B cell (primary cell): ENCODE measurements around the gene ADM2. TPM values are rescaled to one million over a fixed set of nuclear protein-coding genes. Genes with fewer than 3 reads are reported as not detected.

Experiments used
- ATAC-seq: fragments of 200-7000 bp; cut with Tn5 transposase; one replicate; pipeline ENCODE4 v1.10.0; 2021; ENCODE audit warnings: low read depth, mild to moderate bottlenecking, moderate number of reproducible peaks, moderate library complexity
- CTCF ChIA-PET: fragments of 350-600 bp; sonication (Branson Sonifier 250); formaldehyde crosslinking; loops from one replicate; lab custom pipeline; 2021; ENCODE audit warnings: antibody characterized with exemption, inconsistent platforms; lab: Charles Lee
- POLR2A ChIA-PET: fragments of 350-600 bp; sonication (Branson Sonifier 250); formaldehyde crosslinking; loops from one replicate; lab custom pipeline; 2021; ENCODE audit warnings: antibody characterized with exemption; lab: Charles Lee
- DNase-seq: peaks from one replicate; pipeline ENCODE4 v3.0.0; 2013
- H2AFZ ChIP-seq: 2 replicates; pipeline ENCODE4 v1.6.1; 2012; ENCODE audit warnings: mild to moderate bottlenecking, low read depth, low read length; ENCODE audit not compliant: insufficient read depth, poor library complexity, severe bottlenecking
- H3K27ac ChIP-seq, 2 donors: 1 replicate in 1 of 2; 2 replicates in 1 of 2; pipeline ENCODE4 v1.5.1; 2012 to 2013; ENCODE audit warnings: low read length in 2 of 2, mild to moderate bottlenecking in 2 of 2, moderate library complexity in 1 of 2
- H3K27me3 ChIP-seq, 4 experiments: fragments of 200-600 bp in 1 of 4; sonication (generic) in 1 of 4; replicated peaks in 1 of 4; 1 replicate in 2 of 4; 2 replicates in 2 of 4; pipeline versions ENCODE4 v1.6.1 to v1.7.0; 2013 to 2016; ENCODE audit warnings: low read length in 3 of 4, mild to moderate bottlenecking in 2 of 4, mixed read lengths in 1 of 4, moderate library complexity in 1 of 4; ENCODE audit not compliant: insufficient read depth in 4 of 4, control insufficient read depth in 3 of 4; ENCODE audit errors: control extremely low read depth in 1 of 4
- H3K36me3 ChIP-seq, 2 experiments: replicated peaks in 1 of 2; 1 replicate in 1 of 2; 2 replicates in 1 of 2; pipeline versions ENCODE4 v1.6.1 to v1.7.1; 2013; ENCODE audit warnings: low read length in 1 of 2; ENCODE audit not compliant: insufficient read depth in 2 of 2, control insufficient read depth in 1 of 2; ENCODE audit errors: control extremely low read depth in 1 of 2, extremely low read depth in 1 of 2
- H3K4me1 ChIP-seq, 2 donors: fragments of 200-600 bp in 1 of 2; sonication (generic) in 1 of 2; 1 replicate in 1 of 2; 2 replicates in 1 of 2; pipeline versions ENCODE4 v1.5.1 to v1.6.1; 2013 to 2017; ENCODE audit warnings: low read length in 2 of 2; ENCODE audit not compliant: control insufficient read depth in 2 of 2, insufficient read depth in 2 of 2
- H3K4me2 ChIP-seq: replicated peaks from 2 replicates; pipeline ENCODE3; 2012; ENCODE audit warnings: mild to moderate bottlenecking, low read depth, low read length; ENCODE audit not compliant: poor library complexity, severe bottlenecking
- H3K4me3 ChIP-seq, 5 experiments: fragments of 200-600 bp in 1 of 5; sonication (generic) in 1 of 5; 1 replicate in 3 of 5; 2 replicates in 2 of 5; pipeline versions ENCODE4 v1.5.1 to v1.7.0; 2011 to 2016; ENCODE audit warnings: low read length in 4 of 5, mild to moderate bottlenecking in 4 of 5, low read depth in 2 of 5, control low read depth in 1 of 5, moderate library complexity in 1 of 5; ENCODE audit not compliant: insufficient read depth in 1 of 5; ENCODE audit errors: control extremely low read depth in 1 of 5, extremely low read depth in 1 of 5
- H3K79me2 ChIP-seq: fragments of 200-600 bp; sonication (generic); one replicate; pipeline ENCODE4 v1.6.0; 2016; ENCODE audit warnings: low read length; ENCODE audit not compliant: control insufficient read depth, insufficient read depth
- H3K9ac ChIP-seq: fragments of 200-600 bp; sonication (generic); 2 replicates; pipeline ENCODE4 v1.6.1; 2017; ENCODE audit warnings: mild to moderate bottlenecking, low read length, moderate library complexity
- H3K9me3 ChIP-seq, 3 donors: one replicate each; pipeline versions ENCODE4 v1.6.1 to v1.7.1; 2013; ENCODE audit warnings: low read length in 2 of 3; ENCODE audit not compliant: control insufficient read depth in 2 of 3, insufficient read depth in 1 of 3; ENCODE audit errors: control extremely low read depth in 1 of 3
- H4K20me1 ChIP-seq: 2 replicates; pipeline ENCODE4 v1.6.0; 2012; ENCODE audit warnings: mild to moderate bottlenecking, low read length; ENCODE audit not compliant: insufficient read depth, control insufficient read depth, poor library complexity, severe bottlenecking
- H3K27ac Mint-ChIP-seq: one replicate; pipeline ENCODE4 v1.8.0; 2021; ENCODE audit warnings: mixed read lengths
- H3K27me3 Mint-ChIP-seq: one replicate; pipeline ENCODE4 v1.8.0; 2021; ENCODE audit warnings: mixed read lengths
- H3K4me1 Mint-ChIP-seq: one replicate; pipeline ENCODE4 v1.8.0; 2021; ENCODE audit warnings: mixed read lengths
- H3K4me3 Mint-ChIP-seq: one replicate; pipeline ENCODE4 v1.8.0; 2021; ENCODE audit warnings: mixed read lengths
- H3K9me3 Mint-ChIP-seq: one replicate; pipeline ENCODE4 v1.8.0; 2022; ENCODE audit warnings: mixed read lengths; ENCODE audit not compliant: insufficient read depth
- CTCF ChIP-seq: fragments of 200-600 bp; IDR thresholded peaks from one replicate; pipeline ENCODE4 v1.8.0; 2022; ENCODE audit warnings: antibody characterized with exemption, mild to moderate bottlenecking
- EZH2 ChIP-seq: IDR thresholded peaks from 2 replicates; pipeline ENCODE4 v1.6.1; 2012; ENCODE audit warnings: borderline replicate concordance, low read depth, mild to moderate bottlenecking, moderate library complexity, low read length; ENCODE audit not compliant: insufficient read depth, poor library complexity, severe bottlenecking
- WGBS: methylation state at CpG from one replicate; pipeline ENCODE4 v1.1.5; 2013; ENCODE audit warnings: missing lambda C conversion rate; ENCODE audit not compliant: insufficient coverage; 5-methylcytosine and 5-hydroxymethylcytosine counted together
- intact Hi-C: fragments of 100-400 bp; cut with micrococcal nuclease; formaldehyde crosslinking; loops from one replicate; pipeline ENCODE4 v1.10.0; 2022
- polyA plus RNA-seq: library from polyadenylated mRNA; depleted of rRNA; stranded (reverse); fragments of >200 nt; gene quantifications from 2 replicates; pipeline ENCODE4 v1.2.3, GENCODE V29; 2012
- total RNA-seq, 2 donors: library from RNA; stranded (reverse); fragments of 120-200 nt in 1 of 2; gene quantifications; 1 replicate in 1 of 2; 2 replicates in 1 of 2; pipeline versions ENCODE4 v1.2.3 to v1.2.4, GENCODE V29; 2013 to 2022

ADM2 gene
- total and polyA plus RNA-seq, 2 donors (not counting 1 experiment from before 2014, with no cell fraction given): 0.67 to 3.7 TPM

GRCh38 chr22:50516068-50516467 lies 34.7 kb downstream of the ADM2 start:
- Histone ChIP-seq H3K4me3 (no peak overlapping the region), H3K9ac (no peak overlapping the region), H3K27ac (no peak overlapping the region), H3K4me2 (no peak overlapping the region), H3K4me1 (no peaks in the 10 kb centered on the region), H3K27me3 (no peaks in the 10 kb centered on the region), H3K36me3 (peaks cover 0 to 43% of the 10 kb centered on the region in 2 experiments), H3K9me3 (no peaks in the 10 kb centered on the region), H4K20me1 (peaks cover 55% of the 10 kb centered on the region), H3K79me2 (peaks cover 78% of the 10 kb centered on the region), H2AFZ (no peak overlapping the region)
- ATAC-seq (no peak), DNase-seq (no peak)
- POLR2A ChIA-PET: no interaction called here
- Mint-ChIP-seq H3K4me3 (no peak overlapping the region), H3K27ac (no peak overlapping the region), H3K4me1 (peaks cover 3% of the 10 kb centered on the region), H3K27me3 (no peaks in the 10 kb centered on the region), H3K9me3 (no peaks in the 10 kb centered on the region)
- 97% methylated on average over 7 of the region's 8 CpGs for WGBS
- CTCF ChIA-PET: no interaction called here
- TF ChIP-seq CTCF: no peak
- TF ChIP-seq EZH2: no peak
- intact Hi-C loops: no loop called here

GRCh38 chr22:50516891-50517290 lies 35.5 kb downstream of the ADM2 start:
- Histone ChIP-seq H3K9ac (no peak overlapping the region), H3K36me3 (peaks cover 0 to 51% of the 10 kb centered on the region in 2 experiments), H3K27ac (no peak overlapping the region), H3K4me1 (no peaks in the 10 kb centered on the region), H3K79me2 (peaks cover 84% of the 10 kb centered on the region), H3K9me3 (no peaks in the 10 kb centered on the region), H3K27me3 (no peaks in the 10 kb centered on the region), H4K20me1 (peaks cover 55% of the 10 kb centered on the region), H3K4me3 (no peak overlapping the region), H2AFZ (no peak overlapping the region), H3K4me2 (no peak overlapping the region)
- Mint-ChIP-seq H3K4me1 (peaks cover 3% of the 10 kb centered on the region), H3K27ac (no peak overlapping the region), H3K27me3 (no peaks in the 10 kb centered on the region), H3K9me3 (no peaks in the 10 kb centered on the region), H3K4me3 (no peak overlapping the region)
- WGBS: 96% methylated on average over 15 of the region's 16 CpGs
- TF ChIP-seq EZH2 (no peak), CTCF (no peak)
- no peak for DNase-seq
- intact Hi-C loops: no loop called here
- ChIA-PET POLR2A (no interaction called here), CTCF (no interaction called here)
- no peak for ATAC-seq
